Right ventricle myocardium inferior (tissue), 1 donor: ENCODE results near the gene CUEDC2. TPM values are rescaled to one million over a fixed set of nuclear protein-coding genes. Genes with fewer than 3 reads are reported as not detected.

Experiments
- ATAC-seq: fragments of 200-7000 bp; cut with Tn5 transposase; one replicate; pipeline ENCODE4 v1.9.1; 2020; ENCODE audit warnings: mild to moderate bottlenecking, moderate library complexity
- DNase-seq: peaks from one replicate; pipeline ENCODE4 v3.0.0; 2021; ENCODE audit errors: missing footprints
- intact Hi-C: fragments of 100-400 bp; cut with DNase I; formaldehyde crosslinking; loops from one replicate; pipeline ENCODE4 v1.11.0; 2022
- total RNA-seq: library from RNA; stranded (reverse); fragmentation: NEBNext Ultra II Directional; extraction: Animal tissue kit (Norgen Biotek cat#: 25700); gene quantifications from one replicate; pipeline ENCODE4 v1.2.1, GENCODE V29; 2021
- donor health status: DM: no; HTN: yes; CAD: no; lungs with severe emphysema.

Gene CUEDC2
- total RNA-seq, 1 donor from 2014 or later: 84.5 TPM

GRCh38 chr10:102404361-102405107, 27.8 kb downstream of the CUEDC2 start:
- DNase-seq (peak; percentile 43), ATAC-seq (no peak)
- intact Hi-C loops: no loop called here

- ATAC-seq (no peak), DNase-seq (peak; percentile 23)
- intact Hi-C loops: no loop called here
These were observed 29.3 kb downstream of the CUEDC2 start for GRCh38 chr10:102403115-102403514.

GRCh38 chr10:102402512-102402896, 29.9 kb downstream of the CUEDC2 start:
- intact Hi-C loops: no loop called here
- ATAC-seq (no peak), DNase-seq (peak; percentile 3)

- DNase-seq (peak; percentile 17), ATAC-seq (no peak)
- intact Hi-C loops: no loop called here
These were observed 30.5 kb downstream of the CUEDC2 start for GRCh38 chr10:102401735-102402511.

- ATAC-seq (no peak), DNase-seq (peak; percentile 16)
- intact Hi-C loops: no loop called here
These were observed 31.1 kb downstream of the CUEDC2 start for GRCh38 chr10:102401342-102401654.

GRCh38 chr10:102400598-102401341, 31.6 kb downstream of the CUEDC2 start:
- intact Hi-C loops: no loop called here
- DNase-seq (peak; percentile 40), ATAC-seq (no peak)

GRCh38 chr10:102400076-102400475, 32.3 kb downstream of the CUEDC2 start:
- intact Hi-C loops: no loop called here
- DNase-seq: peak; percentile 73

GRCh38 chr10:102399217-102400021, 33.0 kb downstream of the CUEDC2 start:
- DNase-seq: peak; percentile 97
- ATAC-seq: peak; percentile 79
- intact Hi-C loops: loop anchor here (2.0 to 5.0 kb wide), 3 partner anchors 103 to 183 kb away; partner anchors contain the start of genes ACTR1A and SUFU

More at GRCh38 chr10:102400076-102400475, 32.3 kb downstream of the CUEDC2 start:
- ATAC-seq: no peak

- DNase-seq (peak; percentile 33), ATAC-seq (no peak)
- intact Hi-C loops: loop anchor here (2.0 to 5.0 kb wide), 3 partner anchors 104 to 184 kb away; partner anchors contain the start of genes ACTR1A and SUFU
These were observed 34.0 kb downstream of the CUEDC2 start for GRCh38 chr10:102398172-102399020.

- intact Hi-C loops: loop anchor here (2.0 to 5.0 kb wide), 3 partner anchors 105 to 185 kb away; partner anchors contain the start of genes ACTR1A and SUFU
- DNase-seq (peak; percentile 32), ATAC-seq (no peak)
These were observed 34.9 kb downstream of the CUEDC2 start for GRCh38 chr10:102397222-102398171.

GRCh38 chr10:102396730-102397151, 35.6 kb downstream of the CUEDC2 start:
- DNase-seq (no peak), ATAC-seq (no peak)
- intact Hi-C loops: loop anchor here (5.0 kb wide), 1 partner anchor 106 kb away; the partner anchor contains the start of genes ACTR1A and SUFU

GRCh38 chr10:102396317-102396650, 36.1 kb downstream of the CUEDC2 start:
- DNase-seq (no peak), ATAC-seq (no peak)
- intact Hi-C loops: loop anchor here (5.0 kb wide), 1 partner anchor 106 kb away; the partner anchor contains the start of genes ACTR1A and SUFU

GRCh38 chr10:102395400-102396316, 36.7 kb downstream of the CUEDC2 start, which contains the start of gene NFKB2:
Gene NFKB2 (plus strand): TSS chr10:102395705. CDS start chr10:102395960, 255 bp downstream.
- peak; percentile 94 for DNase-seq
- intact Hi-C loops: loop anchor here (2.0 to 5.0 kb wide), 4 partner anchors 25 to 227 kb away; partner anchors contain the start of genes ACTR1A, FBXL15 and SUFU
- ATAC-seq: peak; percentile 73

GRCh38 chr10:102394801-102395399, 37.5 kb downstream of the CUEDC2 start:
- no peak for ATAC-seq
- intact Hi-C loops: loop anchor here (1.0 to 5.0 kb wide), 5 partner anchors 26 to 243 kb away; partner anchors contain the start of genes ACTR1A, FBXL15, NOLC1 and SUFU
- DNase-seq: no peak
